ENCODE data around the gene SVOPL. TPM values are rescaled to one million over a fixed set of nuclear protein-coding genes. Genes with fewer than 3 reads are reported as not detected.

Gene SVOPL
- total and polyA plus RNA-seq, 2 experiments from 2014 or later: 0.95 to 1.1 TPM

GRCh38 chr7:138575897-138576428 lies 125.2 kb downstream of the SVOPL start:
- H3K4me1 ChIP-seq (ENCODE audit: insufficient read depth): no peaks in the 10 kb centered on the region
- no peak for DNase-seq (ENCODE audit: low spot score)
- no peaks in the 10 kb centered on the region for H3K9me3 ChIP-seq (ENCODE audit: low read depth)
- peaks cover 3% of the 10 kb centered on the region for H3K36me3 ChIP-seq (replicated peaks; ENCODE audit: insufficient read depth, low read depth)
- TF ChIP-seq EZH2phosphoT487 (IDR thresholded peaks at IDR 0.05; ENCODE audit: low read depth, severe bottlenecking, unreplicated experiment) (no peak), EZH2 (IDR thresholded peaks at IDR 0.05; ENCODE audit: borderline replicate concordance) (no peak), CTCF (IDR thresholded peaks at IDR 0.05; ENCODE audit: poor library complexity) (no peak)
- H3K79me2 ChIP-seq: no peaks in the 10 kb centered on the region
- no peak overlapping the region for H3K27ac ChIP-seq
- no peaks in the 10 kb centered on the region for H3K9me2 ChIP-seq (replicated peaks; ENCODE audit: insufficient read depth)
- H4K20me1 ChIP-seq (ENCODE audit: insufficient read depth, poor library complexity, severe bottlenecking): no peaks in the 10 kb centered on the region
- H3K4me2 ChIP-seq: no peak overlapping the region
- no peak overlapping the region for H3K4me3 ChIP-seq
- WGBS (ENCODE audit: low lambda C conversion rate, missing lambda C conversion rate): 91% methylated on average over 5 of the region's 5 CpGs
- H2AFZ ChIP-seq: no peak overlapping the region
- H3K27me3 ChIP-seq: no peaks in the 10 kb centered on the region

GRCh38 chr7:138573741-138574140 lies 127.4 kb downstream of the SVOPL start:
- H3K79me2 ChIP-seq: peaks cover 3% of the 10 kb centered on the region
- no peak overlapping the region for H3K4me3 ChIP-seq
- H3K36me3 ChIP-seq (replicated peaks; ENCODE audit: insufficient read depth, low read depth): peaks cover 3% of the 10 kb centered on the region
- no peaks in the 10 kb centered on the region for H3K9me2 ChIP-seq (replicated peaks; ENCODE audit: insufficient read depth)
- no peaks in the 10 kb centered on the region for H3K9me3 ChIP-seq (ENCODE audit: low read depth)
- no peak for DNase-seq (ENCODE audit: low spot score)
- H2AFZ ChIP-seq: no peak overlapping the region
- no peak overlapping the region for H3K27ac ChIP-seq
- 76% methylated on average over 4 of the region's 4 CpGs for WGBS (ENCODE audit: low lambda C conversion rate, missing lambda C conversion rate)
- no peak overlapping the region for H3K4me2 ChIP-seq
- TF ChIP-seq CTCF (IDR thresholded peaks at IDR 0.05; ENCODE audit: poor library complexity) (no peak), EZH2phosphoT487 (IDR thresholded peaks at IDR 0.05; ENCODE audit: low read depth, severe bottlenecking, unreplicated experiment) (no peak), EZH2 (IDR thresholded peaks at IDR 0.05; ENCODE audit: borderline replicate concordance) (no peak)
- no peaks in the 10 kb centered on the region for H4K20me1 ChIP-seq (ENCODE audit: insufficient read depth, poor library complexity, severe bottlenecking)
- H3K27me3 ChIP-seq: no peaks in the 10 kb centered on the region
- H3K4me1 ChIP-seq (ENCODE audit: insufficient read depth): no peaks in the 10 kb centered on the region

- peaks cover 11% of the 10 kb centered on the region for H3K36me3 ChIP-seq (replicated peaks; ENCODE audit: insufficient read depth, low read depth)
Measured at GRCh38 chr7:138570715-138571114, 130.4 kb downstream of the SVOPL start.

GRCh38 chr7:138569418-138569817 lies 131.7 kb downstream of the SVOPL start:
- H3K27me3 ChIP-seq: no peaks in the 10 kb centered on the region
- H3K4me3 ChIP-seq: no peak overlapping the region
- peaks cover 6% of the 10 kb centered on the region for H3K79me2 ChIP-seq
- no peaks in the 10 kb centered on the region for H3K4me1 ChIP-seq (ENCODE audit: insufficient read depth)
- no peak for TF ChIP-seq EZH2phosphoT487 (IDR thresholded peaks at IDR 0.05; ENCODE audit: low read depth, severe bottlenecking, unreplicated experiment)
- TF ChIP-seq CTCF (IDR thresholded peaks at IDR 0.05; ENCODE audit: poor library complexity): no peak
- no peak for TF ChIP-seq EZH2 (IDR thresholded peaks at IDR 0.05; ENCODE audit: borderline replicate concordance)
- H2AFZ ChIP-seq: no peak overlapping the region
- H3K27ac ChIP-seq: no peak overlapping the region
- no peak for DNase-seq (ENCODE audit: low spot score)
- no peak overlapping the region for H3K4me2 ChIP-seq
- 94% methylated on average over 3 of the region's 3 CpGs for WGBS (ENCODE audit: low lambda C conversion rate, missing lambda C conversion rate)
- H3K36me3 ChIP-seq (replicated peaks; ENCODE audit: insufficient read depth, low read depth): peaks cover 9% of the 10 kb centered on the region
- peaks cover 12% of the 10 kb centered on the region for H3K9me3 ChIP-seq (ENCODE audit: low read depth)
- H4K20me1 ChIP-seq (ENCODE audit: insufficient read depth, poor library complexity, severe bottlenecking): no peaks in the 10 kb centered on the region
- H3K9me2 ChIP-seq (replicated peaks; ENCODE audit: insufficient read depth): no peaks in the 10 kb centered on the region

More at GRCh38 chr7:138570715-138571114, 130.4 kb downstream of the SVOPL start:
- no peak for TF ChIP-seq EZH2 (IDR thresholded peaks at IDR 0.05; ENCODE audit: borderline replicate concordance)
- Histone ChIP-seq H3K79me2 (peaks cover 6% of the 10 kb centered on the region), H2AFZ (no peak overlapping the region), H3K9me2 (replicated peaks; ENCODE audit: insufficient read depth) (no peaks in the 10 kb centered on the region), H4K20me1 (ENCODE audit: insufficient read depth, poor library complexity, severe bottlenecking) (no peaks in the 10 kb centered on the region), H3K4me1 (ENCODE audit: insufficient read depth) (no peaks in the 10 kb centered on the region), H3K4me2 (no peak overlapping the region), H3K9me3 (ENCODE audit: low read depth) (peaks cover 10% of the 10 kb centered on the region), H3K27me3 (no peaks in the 10 kb centered on the region), H3K4me3 (no peak overlapping the region), H3K27ac (no peak overlapping the region)
- DNase-seq (ENCODE audit: low spot score): no peak
- 97% methylated on average over 4 of the region's 4 CpGs for WGBS (ENCODE audit: low lambda C conversion rate, missing lambda C conversion rate)

Data from hepatocyte (in vitro differentiated cells).